ENCODE measurements around the gene WNT5A. TPM values are rescaled to one million over a fixed set of nuclear protein-coding genes. Genes with fewer than 3 reads are reported as not detected.

WNT5A gene
- total RNA-seq, 1 donor from 2014 or later: 24.5 TPM

- no peak for DNase-seq
- no peak overlapping the region for H3K27ac ChIP-seq
Measured at GRCh38 chr3:55466526-55466925, 20.6 kb downstream of the WNT5A start.

GRCh38 chr3:55461896-55462295, 25.2 kb downstream of the WNT5A start:
- Histone ChIP-seq H3K27ac (no peak overlapping the region), H3K36me3 (no peaks in the 10 kb centered on the region), H3K9me3 (no peaks in the 10 kb centered on the region), H3K27me3 (no peaks in the 10 kb centered on the region), H3K4me3 (no peak overlapping the region), H3K4me1 (no peaks in the 10 kb centered on the region)
- ATAC-seq (no peak), DNase-seq (no peak)
- intact Hi-C loops (cut with DNase I): no loop called here
- TF ChIP-seq CTCF (IDR thresholded peaks at IDR 0.05): no peak

More at GRCh38 chr3:55466526-55466925, 20.6 kb downstream of the WNT5A start:
- no peaks in the 10 kb centered on the region for H3K9me3 ChIP-seq
- no peak for ATAC-seq
- no peaks in the 10 kb centered on the region for H3K36me3 ChIP-seq
- intact Hi-C loops (cut with DNase I): no loop called here
- H3K4me3 ChIP-seq: no peak overlapping the region
- no peaks in the 10 kb centered on the region for H3K4me1 ChIP-seq
- TF ChIP-seq CTCF (IDR thresholded peaks at IDR 0.05): no peak
- H3K27me3 ChIP-seq: no peaks in the 10 kb centered on the region

GRCh38 chr3:55459838-55460237, 27.3 kb downstream of the WNT5A start:
- no peak overlapping the region for H3K4me3 ChIP-seq
- DNase-seq: no peak
- ATAC-seq: no peak
- H3K9me3 ChIP-seq: no peaks in the 10 kb centered on the region
- no peaks in the 10 kb centered on the region for H3K36me3 ChIP-seq
- intact Hi-C loops (cut with DNase I): no loop called here
- H3K27me3 ChIP-seq: no peaks in the 10 kb centered on the region
- no peak for TF ChIP-seq CTCF (IDR thresholded peaks at IDR 0.05)
- no peak overlapping the region for H3K27ac ChIP-seq
- no peaks in the 10 kb centered on the region for H3K4me1 ChIP-seq

- ATAC-seq: no peak
- Histone ChIP-seq H3K9me3 (no peaks in the 10 kb centered on the region), H3K27ac (no peak overlapping the region), H3K27me3 (no peaks in the 10 kb centered on the region), H3K4me1 (no peaks in the 10 kb centered on the region), H3K36me3 (no peaks in the 10 kb centered on the region), H3K4me3 (no peak overlapping the region)
- no peak for TF ChIP-seq CTCF (IDR thresholded peaks at IDR 0.05)
- DNase-seq: no peak
- intact Hi-C loops (cut with DNase I): no loop called here
Measured at GRCh38 chr3:55458181-55458790, 28.8 kb downstream of the WNT5A start.

- H3K9me3 ChIP-seq: no peaks in the 10 kb centered on the region
- no peak for ATAC-seq
- TF ChIP-seq CTCF (IDR thresholded peaks at IDR 0.05): no peak
- intact Hi-C loops (cut with DNase I): no loop called here
- H3K4me1 ChIP-seq: no peaks in the 10 kb centered on the region
- no peaks in the 10 kb centered on the region for H3K27me3 ChIP-seq
- no peaks in the 10 kb centered on the region for H3K36me3 ChIP-seq
- DNase-seq: no peak
- H3K27ac ChIP-seq: no peak overlapping the region
- no peak overlapping the region for H3K4me3 ChIP-seq
Measured at GRCh38 chr3:55455915-55456314, 31.2 kb downstream of the WNT5A start.

- intact Hi-C loops (cut with DNase I): no loop called here
- no peak for TF ChIP-seq CTCF (IDR thresholded peaks at IDR 0.05)
Measured at GRCh38 chr3:55454611-55455010, 32.5 kb downstream of the WNT5A start.

More at GRCh38 chr3:55454611-55455010, 32.5 kb downstream of the WNT5A start:
- H3K27ac ChIP-seq: no peak overlapping the region
- no peaks in the 10 kb centered on the region for H3K4me1 ChIP-seq
- ATAC-seq: no peak
- no peak overlapping the region for H3K4me3 ChIP-seq
- no peaks in the 10 kb centered on the region for H3K9me3 ChIP-seq
- H3K36me3 ChIP-seq: no peaks in the 10 kb centered on the region
- H3K27me3 ChIP-seq: no peaks in the 10 kb centered on the region
- no peak for DNase-seq

Data from upper lobe of right lung (tissue), 1 donor.